HL-60 (cell line): ENCODE results near the gene FAM222B.
"Not testable (repeated sequence)": the region's sequence is repeated elsewhere in the genome, so short reads cannot be mapped to it uniquely, and the experiment has no call there.

Experiments used
- POLR2AphosphoS5 ChIP-seq: IDR thresholded peaks from 2 replicates; pipeline ENCODE4 v1.6.1; 2012; ENCODE audit warnings: low read depth
- SPI1 ChIP-seq: IDR thresholded peaks from 2 replicates; pipeline ENCODE4 v1.6.1; 2012; ENCODE audit warnings: low read depth, mild to moderate bottlenecking, borderline replicate concordance
- TF ChIP-seq, protein P1 (sequence below): IDR thresholded peaks from one replicate; pipeline ENCODE4 v1.5.1; 2011; ENCODE audit warnings: low read length, control low read depth, inconsistent platforms; ENCODE audit not compliant: insufficient read depth
- TF ChIP-seq, protein P2 (sequence below): IDR thresholded peaks from 2 replicates; pipeline ENCODE4 v1.6.1; 2012; ENCODE audit warnings: low read depth; ENCODE audit not compliant: insufficient replicate concordance

DNA sequence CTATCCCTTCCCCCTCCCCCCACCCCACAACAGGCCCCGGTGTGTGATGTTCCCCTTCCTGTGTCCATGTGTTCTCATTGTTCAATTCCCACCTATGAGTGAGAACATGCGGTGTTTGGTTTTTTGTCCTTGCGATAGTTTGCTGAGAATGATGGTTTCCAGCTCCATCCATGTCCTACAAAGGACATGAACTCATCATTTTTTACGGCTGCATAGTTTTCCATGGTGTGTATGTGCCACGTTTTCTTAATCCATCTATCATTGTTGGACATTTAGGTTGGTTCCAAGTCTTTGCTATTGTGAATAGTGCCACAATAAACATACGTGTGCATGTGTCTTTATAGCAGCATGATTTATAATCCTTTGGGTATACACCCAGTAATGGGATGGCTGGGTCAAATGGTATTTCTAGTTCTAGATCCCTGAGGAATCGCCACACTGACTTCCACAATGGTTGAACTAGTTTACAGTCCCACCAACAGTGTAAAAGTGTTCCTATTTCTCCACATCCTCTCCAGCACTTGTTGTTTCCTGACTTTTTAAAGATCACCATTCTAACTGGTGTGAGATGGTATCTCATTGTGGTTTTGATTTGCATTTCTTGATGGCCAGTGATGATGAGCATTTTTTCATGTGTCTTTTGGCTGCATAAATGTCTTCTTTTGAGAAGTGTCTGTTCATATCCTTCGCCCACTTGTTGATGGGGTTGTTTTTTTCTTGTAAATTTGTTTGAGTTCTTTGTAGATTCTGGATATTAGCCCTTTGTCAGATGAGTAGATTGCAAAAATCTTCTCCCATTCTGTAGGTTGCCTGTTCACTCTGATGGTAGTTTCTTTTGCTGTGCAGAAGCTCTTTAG lies 106.4 kb downstream of the FAM222B start:
- TF ChIP-seq, protein P1, sequence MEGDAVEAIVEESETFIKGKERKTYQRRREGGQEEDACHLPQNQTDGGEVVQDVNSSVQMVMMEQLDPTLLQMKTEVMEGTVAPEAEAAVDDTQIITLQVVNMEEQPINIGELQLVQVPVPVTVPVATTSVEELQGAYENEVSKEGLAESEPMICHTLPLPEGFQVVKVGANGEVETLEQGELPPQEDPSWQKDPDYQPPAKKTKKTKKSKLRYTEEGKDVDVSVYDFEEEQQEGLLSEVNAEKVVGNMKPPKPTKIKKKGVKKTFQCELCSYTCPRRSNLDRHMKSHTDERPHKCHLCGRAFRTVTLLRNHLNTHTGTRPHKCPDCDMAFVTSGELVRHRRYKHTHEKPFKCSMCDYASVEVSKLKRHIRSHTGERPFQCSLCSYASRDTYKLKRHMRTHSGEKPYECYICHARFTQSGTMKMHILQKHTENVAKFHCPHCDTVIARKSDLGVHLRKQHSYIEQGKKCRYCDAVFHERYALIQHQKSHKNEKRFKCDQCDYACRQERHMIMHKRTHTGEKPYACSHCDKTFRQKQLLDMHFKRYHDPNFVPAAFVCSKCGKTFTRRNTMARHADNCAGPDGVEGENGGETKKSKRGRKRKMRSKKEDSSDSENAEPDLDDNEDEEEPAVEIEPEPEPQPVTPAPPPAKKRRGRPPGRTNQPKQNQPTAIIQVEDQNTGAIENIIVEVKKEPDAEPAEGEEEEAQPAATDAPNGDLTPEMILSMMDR = not testable (repeated sequence)
- TF ChIP-seq, protein P2, sequence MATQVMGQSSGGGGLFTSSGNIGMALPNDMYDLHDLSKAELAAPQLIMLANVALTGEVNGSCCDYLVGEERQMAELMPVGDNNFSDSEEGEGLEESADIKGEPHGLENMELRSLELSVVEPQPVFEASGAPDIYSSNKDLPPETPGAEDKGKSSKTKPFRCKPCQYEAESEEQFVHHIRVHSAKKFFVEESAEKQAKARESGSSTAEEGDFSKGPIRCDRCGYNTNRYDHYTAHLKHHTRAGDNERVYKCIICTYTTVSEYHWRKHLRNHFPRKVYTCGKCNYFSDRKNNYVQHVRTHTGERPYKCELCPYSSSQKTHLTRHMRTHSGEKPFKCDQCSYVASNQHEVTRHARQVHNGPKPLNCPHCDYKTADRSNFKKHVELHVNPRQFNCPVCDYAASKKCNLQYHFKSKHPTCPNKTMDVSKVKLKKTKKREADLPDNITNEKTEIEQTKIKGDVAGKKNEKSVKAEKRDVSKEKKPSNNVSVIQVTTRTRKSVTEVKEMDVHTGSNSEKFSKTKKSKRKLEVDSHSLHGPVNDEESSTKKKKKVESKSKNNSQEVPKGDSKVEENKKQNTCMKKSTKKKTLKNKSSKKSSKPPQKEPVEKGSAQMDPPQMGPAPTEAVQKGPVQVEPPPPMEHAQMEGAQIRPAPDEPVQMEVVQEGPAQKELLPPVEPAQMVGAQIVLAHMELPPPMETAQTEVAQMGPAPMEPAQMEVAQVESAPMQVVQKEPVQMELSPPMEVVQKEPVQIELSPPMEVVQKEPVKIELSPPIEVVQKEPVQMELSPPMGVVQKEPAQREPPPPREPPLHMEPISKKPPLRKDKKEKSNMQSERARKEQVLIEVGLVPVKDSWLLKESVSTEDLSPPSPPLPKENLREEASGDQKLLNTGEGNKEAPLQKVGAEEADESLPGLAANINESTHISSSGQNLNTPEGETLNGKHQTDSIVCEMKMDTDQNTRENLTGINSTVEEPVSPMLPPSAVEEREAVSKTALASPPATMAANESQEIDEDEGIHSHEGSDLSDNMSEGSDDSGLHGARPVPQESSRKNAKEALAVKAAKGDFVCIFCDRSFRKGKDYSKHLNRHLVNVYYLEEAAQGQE = not testable (repeated sequence)
- not testable (repeated sequence) for TF ChIP-seq POLR2AphosphoS5, SPI1
